Measurements from ENCODE around the gene SHC3.

Gene SHC3

DNA sequence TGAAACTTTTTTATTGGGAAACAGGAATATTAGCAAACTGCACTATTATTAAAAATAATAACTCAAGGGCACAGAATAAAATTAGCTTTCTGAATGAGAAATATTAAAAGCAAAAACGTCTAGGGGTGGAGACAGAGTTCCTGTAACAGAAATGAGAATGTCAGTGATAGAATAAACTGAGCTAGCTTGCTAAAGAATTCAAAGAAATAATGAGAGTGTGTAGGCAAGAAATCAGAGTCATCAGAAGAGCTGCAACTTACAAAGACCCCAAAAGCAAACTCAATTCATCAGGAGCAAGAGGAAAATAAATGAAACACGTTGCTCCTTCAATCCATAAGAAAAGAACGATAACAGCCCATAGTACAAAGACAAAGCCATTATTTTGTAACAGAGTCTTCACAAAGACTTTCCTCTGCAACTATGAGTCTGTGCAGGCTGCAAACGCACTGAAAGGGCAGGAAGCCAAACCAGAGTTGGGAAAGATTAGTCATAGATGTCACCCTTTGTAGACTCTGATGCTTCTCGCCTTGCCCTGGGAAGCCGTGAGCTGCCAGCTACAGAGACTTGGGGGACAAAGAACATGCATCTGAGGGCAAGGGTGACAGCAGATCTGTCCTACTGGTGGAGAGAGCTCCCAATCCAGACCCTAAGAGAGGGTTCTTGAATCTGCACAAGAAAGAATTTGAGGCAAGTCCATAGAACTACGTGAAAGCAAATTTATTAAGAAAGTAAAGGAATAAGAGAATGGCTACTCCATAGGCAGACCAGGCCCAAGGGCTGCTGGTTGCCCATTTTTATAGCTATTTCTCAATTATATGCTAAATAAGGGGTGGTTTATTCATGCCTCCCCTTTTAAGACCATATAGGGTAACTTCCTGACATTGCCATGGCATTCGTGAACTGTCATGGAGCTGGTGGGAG is 40.8 kb downstream of the SHC3 start:
- H3K27me3 Mint-ChIP-seq (ENCODE audit: low read depth) = no peaks in the 10 kb centered on the region
- no peak for TF ChIP-seq CTCF (IDR thresholded peaks at IDR 0.05; ENCODE audit: unreplicated experiment in 3 of 3)
- no peak overlapping the region for H3K4me3 Mint-ChIP-seq

GRCh38 chr9:89135591-89136166 is 42.9 kb downstream of the SHC3 start:
- H3K4me3 Mint-ChIP-seq = no peak overlapping the region
- no peaks in the 10 kb centered on the region for H3K36me3 Mint-ChIP-seq (ENCODE audit: low read depth)
- H3K27ac Mint-ChIP-seq = no peak overlapping the region
- TF ChIP-seq CTCF (IDR thresholded peaks at IDR 0.05; ENCODE audit: unreplicated experiment in 3 of 3) = no peak
- no peaks in the 10 kb centered on the region for H3K27me3 Mint-ChIP-seq (ENCODE audit: low read depth)
- H3K9me3 Mint-ChIP-seq = peaks cover 23% of the 10 kb centered on the region
- no peaks in the 10 kb centered on the region for H3K4me1 Mint-ChIP-seq

More for the DNA sequence above, 40.8 kb downstream of the SHC3 start:
- Mint-ChIP-seq H3K27ac (peak overlapping the region in 2 of 3 experiments; percentile 32 to 39), H3K36me3 (ENCODE audit: low read depth) (no peaks in the 10 kb centered on the region), H3K9me3 (peaks cover 11% of the 10 kb centered on the region), H3K4me1 (no peaks in the 10 kb centered on the region)

DNA sequence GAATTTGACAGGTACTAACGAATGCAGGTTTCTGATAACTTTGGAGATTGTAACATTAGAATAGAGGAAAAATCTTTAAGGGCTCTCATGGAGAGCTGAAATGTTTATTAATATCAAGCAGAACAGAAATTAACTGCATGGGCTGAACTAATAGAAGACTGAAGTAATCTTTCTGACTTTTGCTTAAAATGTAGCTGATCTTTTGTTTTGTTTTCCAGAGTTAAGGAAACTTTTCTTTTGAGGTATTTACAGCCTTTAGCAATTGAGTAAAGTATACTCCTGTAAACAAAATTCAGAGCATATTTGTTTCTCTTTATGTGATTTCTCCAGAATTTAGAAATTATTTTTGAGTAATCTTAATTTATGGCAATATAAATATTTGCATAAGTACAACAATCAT is 43.9 kb downstream of the SHC3 start:
- Mint-ChIP-seq H3K27ac (no peak overlapping the region), H3K36me3 (ENCODE audit: low read depth) (no peaks in the 10 kb centered on the region), H3K9me3 (peaks cover 23% of the 10 kb centered on the region), H3K4me1 (no peaks in the 10 kb centered on the region), H3K4me3 (no peak overlapping the region), H3K27me3 (ENCODE audit: low read depth) (no peaks in the 10 kb centered on the region)
- TF ChIP-seq CTCF (IDR thresholded peaks at IDR 0.05; ENCODE audit: unreplicated experiment in 3 of 3) = no peak

- Mint-ChIP-seq H3K4me1 (no peaks in the 10 kb centered on the region), H3K27me3 (ENCODE audit: low read depth) (no peaks in the 10 kb centered on the region), H3K4me3 (no peak overlapping the region), H3K27ac (no peak overlapping the region), H3K36me3 (ENCODE audit: low read depth) (no peaks in the 10 kb centered on the region), H3K9me3 (peaks cover 21% of the 10 kb centered on the region)
- no peak for TF ChIP-seq CTCF (IDR thresholded peaks at IDR 0.05; ENCODE audit: unreplicated experiment in 3 of 3)
These were observed 55.7 kb downstream of the SHC3 start for GRCh38 chr9:89122949-89123348.

DNA sequence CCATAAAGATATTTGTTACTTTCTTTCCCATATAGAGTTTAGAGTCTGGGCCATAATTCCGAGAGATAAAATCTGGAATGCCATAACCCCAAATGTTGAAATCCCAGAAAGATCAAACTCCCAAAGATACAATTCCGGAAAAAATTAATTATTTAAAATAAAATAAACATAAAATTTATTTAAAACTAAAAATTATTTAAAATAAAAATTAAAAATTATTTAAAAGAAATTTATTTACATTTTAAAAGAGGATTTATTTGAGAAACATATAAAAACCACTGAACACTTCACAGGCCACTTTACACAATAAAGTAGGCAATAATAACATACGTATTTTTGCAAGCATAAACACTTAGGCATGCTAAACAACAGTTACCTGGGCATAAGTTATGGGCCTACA is 57.9 kb downstream of the SHC3 start:
- Mint-ChIP-seq H3K4me1 (no peaks in the 10 kb centered on the region), H3K36me3 (ENCODE audit: low read depth) (no peaks in the 10 kb centered on the region), H3K4me3 (no peak overlapping the region), H3K9me3 (peaks cover 16% of the 10 kb centered on the region), H3K27me3 (ENCODE audit: low read depth) (no peaks in the 10 kb centered on the region), H3K27ac (no peak overlapping the region)
- no peak for TF ChIP-seq CTCF (IDR thresholded peaks at IDR 0.05; ENCODE audit: unreplicated experiment in 3 of 3)

All from nephron (organoid).